Suppressor macrophage treated with lipopolysaccharide for 4 hours (primary cell): ENCODE data around the gene CAV3.
"Not testable (repeated sequence)": the region's sequence is repeated elsewhere in the genome, so short reads cannot be mapped to it uniquely, and the experiment has no call there.

ENCODE experiments used
- DNase-seq: peaks from one replicate; pipeline ENCODE4 v3.0.0-alpha.2; 2020

CAV3 gene

GRCh38 chr3:8733332-8734094 is at the start of gene CAV3:
Gene CAV3 (plus strand): TSS chr3:8733802. CDS start chr3:8733877, 75 bp downstream.
- no peak for DNase-seq

- DNase-seq: not testable (repeated sequence)
Observed at GRCh38 chr3:8684992-8685391, 48.6 kb upstream of the CAV3 start.

GRCh38 chr3:8691295-8691694 is 42.3 kb upstream of the CAV3 start:
- not testable (repeated sequence) for DNase-seq

GRCh38 chr3:8702560-8702959 is 31.0 kb upstream of the CAV3 start:
- DNase-seq: no peak

DNA sequence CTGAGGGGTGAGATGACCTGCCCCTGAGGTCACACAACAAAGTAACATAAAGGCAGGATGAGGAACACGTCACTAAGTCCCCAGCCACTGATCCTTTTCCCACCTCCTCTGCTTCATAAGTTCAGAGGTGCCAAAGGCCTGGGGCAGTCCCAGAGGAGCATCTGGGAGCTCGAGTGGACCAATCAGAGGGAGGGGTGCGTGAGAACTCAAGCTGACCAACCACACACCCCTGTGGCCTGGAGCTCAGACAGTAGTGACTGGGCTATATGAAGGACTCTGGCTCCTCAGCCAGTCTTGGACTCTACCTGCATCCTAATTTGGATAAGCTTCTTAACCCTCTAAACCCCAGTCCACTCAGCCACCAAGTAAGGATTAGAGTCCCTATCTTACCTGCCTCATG is 28.0 kb upstream of the CAV3 start:
- no peak for DNase-seq

GRCh38 chr3:8709287-8709686 is 24.3 kb upstream of the CAV3 start:
- no peak for DNase-seq

GRCh38 chr3:8709801-8710507 is 23.6 kb upstream of the CAV3 start:
- no peak for DNase-seq

- no peak for DNase-seq
Observed at GRCh38 chr3:8712045-8712907, 21.3 kb upstream of the CAV3 start.

DNA sequence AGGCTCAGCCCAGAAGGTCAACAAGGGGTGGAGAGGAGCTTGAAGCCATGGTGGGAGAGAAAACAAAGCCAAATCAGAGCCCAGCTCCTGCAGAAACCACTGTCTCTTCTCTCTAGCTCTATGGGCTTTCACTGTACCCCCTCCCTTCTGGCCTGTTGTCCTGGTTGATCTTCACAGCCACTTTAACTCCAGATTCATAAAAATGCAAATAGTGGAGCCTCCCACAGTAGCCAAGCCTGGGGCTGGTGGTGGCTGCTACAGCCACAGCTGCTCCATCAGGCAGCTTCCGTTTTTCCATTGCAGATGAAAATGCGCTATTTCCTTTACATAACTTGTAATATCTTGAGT is 20.7 kb upstream of the CAV3 start:
- no peak for DNase-seq

GRCh38 chr3:8713901-8714759 is 19.5 kb upstream of the CAV3 start:
- DNase-seq: no peak

- not testable (repeated sequence) for DNase-seq
Observed at GRCh38 chr3:8715757-8716156, 17.8 kb upstream of the CAV3 start.

- DNase-seq: no peak
Observed at GRCh38 chr3:8722808-8723207, 10.8 kb upstream of the CAV3 start.

GRCh38 chr3:8723612-8724011 is 10.0 kb upstream of the CAV3 start:
- DNase-seq: no peak

- no peak for DNase-seq
Observed at GRCh38 chr3:8724108-8724752, 9.4 kb upstream of the CAV3 start.

DNA sequence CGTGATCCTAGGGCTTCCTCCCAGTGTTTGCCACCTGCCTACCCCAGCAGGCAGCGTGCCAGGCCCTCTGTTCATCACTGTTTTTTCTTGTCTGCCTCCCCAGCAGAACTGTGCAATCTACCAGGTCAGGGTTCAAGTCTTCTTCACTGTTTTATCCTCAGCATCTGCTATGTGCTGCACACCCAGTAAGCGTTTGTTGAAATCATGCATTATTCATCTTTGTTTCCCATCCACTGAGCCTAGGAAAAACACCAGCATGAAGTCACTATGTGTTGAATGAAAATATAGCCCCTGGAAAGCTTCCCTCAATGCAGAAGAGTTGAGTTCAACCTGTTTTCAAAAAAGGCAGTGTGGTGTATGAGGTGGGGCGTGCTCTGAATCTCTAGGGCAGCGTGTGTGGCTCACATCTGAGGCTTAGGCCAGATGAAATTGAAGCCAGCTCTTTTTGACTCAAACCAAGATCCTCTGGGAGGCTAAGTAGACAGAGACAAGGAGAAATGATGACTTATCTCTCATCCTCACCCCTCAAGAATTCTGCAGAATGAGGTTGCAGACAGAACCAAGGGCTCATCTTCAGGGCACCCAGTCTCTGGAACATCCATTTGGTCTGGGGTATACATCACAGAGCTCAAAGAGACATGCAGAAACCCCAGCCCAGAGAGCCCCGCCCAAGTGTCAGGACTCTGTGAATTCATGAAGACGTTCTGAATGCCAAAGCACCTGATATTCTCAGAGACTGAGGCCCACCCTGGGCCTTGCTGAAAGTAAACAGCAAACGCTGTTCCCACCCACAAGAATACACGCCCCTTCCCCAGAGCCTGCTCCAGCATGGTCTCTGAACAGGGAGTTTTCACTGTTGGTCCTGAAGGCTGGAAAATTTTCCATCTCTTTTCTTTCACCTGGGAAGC is 5.7 kb upstream of the CAV3 start:
- no peak for DNase-seq

DNA sequence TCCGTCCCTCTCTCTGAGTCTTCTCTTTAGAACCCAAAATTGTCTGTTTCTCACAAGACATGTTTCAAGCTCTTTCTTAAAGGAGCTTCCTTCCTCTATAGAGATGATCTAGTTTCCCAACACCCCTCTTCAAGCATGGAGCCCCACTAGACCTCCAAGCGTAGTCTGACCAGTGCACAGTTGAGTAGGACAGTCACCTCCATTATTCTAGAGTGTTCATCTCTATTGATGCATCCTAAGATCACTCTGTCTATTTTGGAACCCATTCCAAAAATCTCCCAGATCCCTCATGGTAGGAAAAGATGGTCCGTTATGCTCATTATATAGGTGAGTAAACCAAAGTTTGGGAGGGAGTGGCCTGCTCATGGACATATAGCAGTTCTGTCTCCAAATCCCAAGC is 4.1 kb upstream of the CAV3 start:
- DNase-seq: no peak

GRCh38 chr3:8730656-8731055 is 2.9 kb upstream of the CAV3 start:
- DNase-seq: no peak

DNA sequence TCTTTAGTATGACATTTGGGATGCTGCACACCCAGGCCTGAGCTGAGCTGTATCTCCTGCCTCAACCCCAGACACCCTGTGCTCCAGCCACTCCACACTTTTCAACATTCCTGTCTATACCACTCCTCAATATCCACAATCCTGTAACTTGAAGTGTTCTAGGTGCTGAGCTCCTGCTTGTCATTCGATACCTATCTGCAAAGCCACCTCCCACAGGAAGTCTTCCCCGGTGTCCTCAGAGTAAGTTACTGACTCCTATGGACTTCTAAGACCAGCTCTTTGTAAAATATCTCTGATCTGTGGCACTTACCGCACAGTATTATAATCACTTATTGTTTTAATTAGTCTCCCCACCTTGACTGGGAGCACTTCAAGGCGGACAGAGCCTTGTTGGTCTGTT is 1.2 kb upstream of the CAV3 start:
- DNase-seq: no peak

DNA sequence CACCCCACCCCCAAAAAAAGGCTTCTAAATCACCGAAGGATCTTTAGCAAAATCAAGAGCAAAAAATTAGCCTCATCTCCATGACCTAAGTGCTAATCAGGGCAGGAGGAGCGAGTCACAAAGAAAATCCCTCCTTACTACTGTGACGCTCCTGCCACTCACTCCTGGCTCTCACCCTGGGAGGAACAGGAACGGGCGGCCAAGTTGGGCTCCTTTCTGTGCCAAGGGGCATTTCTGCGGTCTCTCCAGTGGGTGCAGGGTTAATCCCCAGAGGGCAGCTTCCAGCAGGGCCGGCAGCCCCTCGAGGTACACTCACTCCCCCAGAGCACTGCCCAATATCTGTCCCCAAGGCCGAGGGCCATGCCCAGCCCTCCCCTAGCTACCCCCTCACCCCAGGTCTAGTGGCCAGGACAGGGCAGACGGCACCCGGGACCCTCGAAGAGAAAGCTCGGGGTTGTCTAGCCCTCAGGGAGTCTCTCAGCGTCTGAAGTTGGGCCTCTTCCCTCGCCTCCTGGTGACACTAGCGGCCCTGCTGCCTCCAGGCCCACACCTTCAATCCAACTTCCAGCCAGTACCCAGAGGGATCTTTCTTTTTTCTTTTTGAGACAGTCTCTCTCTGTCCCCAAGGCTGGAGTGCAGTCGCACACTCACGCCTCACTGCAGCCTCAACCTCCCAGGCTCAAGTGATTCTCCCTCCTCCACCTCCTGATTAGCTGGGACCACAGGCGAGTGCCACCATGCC is 706 bp downstream of the CAV3 start:
- DNase-seq: no peak

DNA sequence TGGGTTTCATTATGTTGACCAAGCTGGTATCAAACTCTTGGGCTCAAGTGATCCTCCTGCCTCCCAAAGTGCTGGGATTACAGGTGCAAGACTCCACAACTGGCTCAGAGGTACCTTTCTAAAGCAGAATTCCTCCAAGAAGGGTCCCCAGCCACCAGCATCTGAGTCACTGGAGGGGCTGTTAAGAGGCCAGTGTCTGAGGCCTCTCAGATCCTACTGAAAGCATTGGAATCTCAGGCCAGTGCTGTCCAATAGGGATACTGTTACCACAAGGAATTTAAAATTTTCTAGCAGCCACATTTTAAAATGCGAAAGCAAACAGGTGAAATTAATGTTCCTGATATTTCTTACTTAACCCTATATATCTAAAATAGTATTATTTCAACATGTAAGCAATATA is 1.3 kb downstream of the CAV3 start:
- DNase-seq: no peak
